GM11168 (cell line): Measurements from ENCODE around the gene GPR18.

ENCODE experiments used
- in situ Hi-C: fragments of 300-500 bp; cut with MboI; formaldehyde crosslinking; loops from one replicate; pipeline ENCODE4 v1.12.0; 2022; ENCODE audit warnings: low sequenced_read_pairs; ENCODE audit not compliant: unreplicated experiment

The GPR18 gene

DNA sequence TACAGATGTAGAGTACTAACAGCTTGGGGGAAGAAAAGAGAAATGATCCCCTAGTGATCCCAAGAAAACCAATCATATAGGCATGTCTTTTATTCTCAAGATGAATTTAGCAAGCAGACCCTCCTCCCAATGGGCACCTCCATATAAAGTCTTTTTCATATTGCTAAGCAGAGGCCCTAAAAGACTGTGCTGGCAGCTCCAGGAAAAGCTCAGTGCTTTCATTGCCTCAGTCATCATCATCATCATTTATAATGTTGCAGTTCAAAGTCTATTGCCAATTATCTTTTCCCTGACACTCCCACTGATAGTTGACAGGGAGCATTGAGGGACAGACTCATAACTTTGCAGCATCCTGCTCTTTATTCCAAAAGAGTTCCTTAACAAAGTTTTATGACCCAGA, 36.0 kb upstream of the GPR18 start:
- in situ Hi-C loops: no loop called here

DNA sequence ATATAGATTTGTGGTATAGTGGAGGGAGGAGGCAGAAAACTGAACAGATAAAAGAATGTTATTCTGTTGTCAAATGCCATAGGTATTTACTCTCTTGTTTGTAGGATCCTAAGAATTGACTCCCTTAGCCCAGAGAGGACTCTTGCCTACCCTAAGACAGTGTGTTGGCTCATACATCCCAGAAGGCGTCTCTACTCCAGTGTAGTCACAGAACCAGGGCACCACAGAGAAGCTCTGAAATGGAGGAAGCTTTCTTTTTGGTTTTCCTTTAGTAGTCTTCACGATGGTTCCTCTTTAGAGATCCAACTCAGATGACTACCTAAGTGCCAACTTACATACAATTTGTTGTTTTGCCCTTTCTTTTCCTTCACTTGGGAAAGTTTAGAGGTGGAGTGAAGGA, 35.0 kb upstream of the GPR18 start:
- in situ Hi-C loops: no loop called here

DNA sequence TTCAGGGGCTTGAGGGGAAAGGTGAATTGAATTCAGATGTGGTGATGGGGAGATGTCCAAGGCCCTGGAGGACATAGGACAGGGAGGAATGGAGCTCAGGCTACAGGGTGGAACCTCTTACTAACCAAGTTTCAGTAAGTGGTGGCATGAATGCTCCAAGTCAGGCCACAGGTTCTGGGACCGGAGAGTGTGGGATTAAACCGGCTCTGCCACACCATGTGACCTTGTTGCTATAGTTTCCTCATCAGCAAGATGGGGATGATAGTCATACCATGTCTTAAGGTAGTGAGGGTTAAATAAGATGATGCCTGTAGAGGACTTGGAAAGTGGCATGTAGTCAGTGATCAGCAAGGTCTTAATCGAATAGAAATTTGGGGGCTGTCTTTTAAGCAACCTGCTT, 32.7 kb upstream of the GPR18 start:
- in situ Hi-C loops: no loop called here

DNA sequence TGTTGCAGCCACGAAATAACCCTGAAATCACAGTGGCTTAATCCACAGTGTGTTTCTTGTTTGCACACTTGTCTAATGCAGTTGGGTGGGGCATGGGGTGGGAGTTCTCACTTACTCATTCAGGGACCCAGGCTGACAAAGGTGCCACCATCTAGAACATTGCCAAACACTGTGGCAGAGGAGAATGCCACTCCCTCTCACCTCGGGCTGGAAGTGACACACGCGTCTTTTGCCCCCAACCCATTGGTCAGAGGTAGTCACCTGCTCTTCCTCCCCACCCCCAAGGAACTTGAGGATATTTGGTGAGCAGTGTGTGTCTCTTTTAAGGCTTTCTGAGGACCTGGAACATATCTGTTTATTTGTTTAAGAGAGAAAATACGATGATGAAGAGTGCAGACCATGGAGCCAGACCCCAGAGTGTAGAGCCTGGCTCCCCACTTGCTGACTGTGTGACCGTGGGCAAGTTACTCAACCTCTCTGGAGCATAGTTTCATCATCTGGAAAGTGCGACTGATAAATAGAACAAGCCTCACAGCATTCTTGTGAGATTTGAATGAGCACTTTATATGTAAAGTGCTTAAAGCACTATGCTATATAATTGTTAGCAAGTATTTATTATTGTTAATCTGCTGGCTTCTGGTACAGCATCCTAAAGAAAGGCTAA, 31.6 kb upstream of the GPR18 start:
- in situ Hi-C loops: no loop called here

DNA sequence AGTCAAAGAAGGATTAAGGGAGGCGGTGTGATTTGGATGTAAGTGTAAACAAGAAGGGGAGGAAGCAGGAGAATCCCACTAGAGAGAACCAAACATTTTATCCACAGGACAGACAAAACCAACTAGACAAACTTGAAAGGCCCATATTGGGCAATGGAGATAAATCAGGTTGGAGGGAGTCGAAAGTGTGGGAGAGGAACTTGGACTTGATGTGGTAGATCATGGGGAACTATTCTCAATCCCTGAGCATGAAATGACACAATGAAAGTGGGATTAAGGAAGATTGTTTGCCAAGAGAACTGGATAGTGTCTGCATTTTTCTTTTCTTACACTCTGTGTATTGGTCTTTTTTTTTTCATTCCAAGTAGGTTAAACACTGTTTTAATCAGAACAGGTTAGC, 31.1 kb upstream of the GPR18 start:
- in situ Hi-C loops: no loop called here

DNA sequence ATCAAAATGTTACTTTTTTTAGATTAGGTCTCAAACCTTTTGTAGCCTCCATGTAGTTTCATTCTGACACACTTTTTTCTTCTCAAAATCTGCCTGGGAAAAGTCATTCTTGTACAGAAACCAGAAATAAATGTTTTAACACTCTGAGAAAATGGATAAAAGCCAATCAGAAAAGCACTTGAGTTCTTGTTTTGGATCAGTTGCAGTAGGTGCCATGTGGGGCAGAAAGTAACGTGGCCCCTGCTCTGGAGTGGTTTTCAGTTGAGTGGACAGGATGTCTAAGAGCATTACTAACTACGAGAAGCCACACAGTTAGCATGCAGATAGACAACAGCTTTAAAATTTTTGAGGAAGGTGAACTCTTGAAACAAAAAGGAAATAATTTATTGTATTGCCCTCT, 29.9 kb upstream of the GPR18 start:
- in situ Hi-C loops: no loop called here

DNA sequence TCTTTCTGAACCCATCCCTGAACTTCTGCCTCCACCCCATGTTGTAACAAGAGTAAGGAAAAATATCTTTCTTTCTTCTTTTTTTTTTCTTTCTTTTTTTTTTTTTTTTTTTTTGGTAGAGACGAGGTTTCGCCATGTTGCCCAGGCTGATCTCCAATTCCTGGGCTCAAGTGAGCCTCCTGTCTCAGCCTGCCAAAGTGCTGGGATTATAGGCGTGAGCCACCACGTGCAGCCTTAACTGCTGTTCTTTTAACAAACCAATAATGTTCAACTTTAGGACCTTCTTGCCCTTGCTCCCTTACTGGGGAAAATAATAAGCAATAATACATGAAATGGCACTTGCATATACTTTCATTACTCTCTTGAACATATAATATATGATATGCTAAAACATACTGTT, 29.4 kb upstream of the GPR18 start:
- in situ Hi-C loops: no loop called here

DNA sequence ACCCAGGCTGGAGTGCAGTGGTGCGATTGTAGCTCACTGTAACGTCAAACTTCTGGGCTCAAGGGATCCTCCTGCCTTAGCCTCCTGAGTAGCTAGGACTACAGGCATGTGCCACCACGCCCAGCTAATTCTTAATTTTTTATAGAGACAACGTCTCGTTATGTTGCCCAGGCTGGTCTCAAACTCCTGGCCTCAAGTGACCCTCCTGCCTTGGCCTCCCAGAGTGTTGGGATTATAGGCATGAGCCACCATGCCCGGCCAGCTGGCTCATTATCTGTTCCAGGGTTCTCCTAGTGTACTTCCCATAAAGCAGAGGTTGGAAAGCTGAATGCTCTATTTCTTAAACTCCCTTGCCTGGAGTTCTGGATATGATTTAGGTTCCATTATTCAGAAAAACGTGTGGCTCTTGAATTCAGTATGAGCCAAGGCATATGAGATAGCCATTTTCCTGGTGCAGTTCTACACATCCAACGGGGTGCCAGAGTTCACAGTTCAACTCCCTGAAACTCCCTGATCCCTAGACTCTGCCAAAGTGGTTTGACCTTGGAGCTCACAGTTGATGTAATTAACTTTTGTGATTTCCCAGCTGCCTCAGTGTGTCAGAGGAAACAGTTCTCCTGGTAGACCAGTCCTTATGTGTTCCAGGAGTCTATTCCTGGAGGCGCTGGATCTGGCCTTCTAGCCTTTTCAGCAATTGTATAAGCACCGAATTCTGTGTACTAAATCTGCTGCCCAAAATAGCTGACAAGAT, 27.4 kb upstream of the GPR18 start:
- in situ Hi-C loops: no loop called here

DNA sequence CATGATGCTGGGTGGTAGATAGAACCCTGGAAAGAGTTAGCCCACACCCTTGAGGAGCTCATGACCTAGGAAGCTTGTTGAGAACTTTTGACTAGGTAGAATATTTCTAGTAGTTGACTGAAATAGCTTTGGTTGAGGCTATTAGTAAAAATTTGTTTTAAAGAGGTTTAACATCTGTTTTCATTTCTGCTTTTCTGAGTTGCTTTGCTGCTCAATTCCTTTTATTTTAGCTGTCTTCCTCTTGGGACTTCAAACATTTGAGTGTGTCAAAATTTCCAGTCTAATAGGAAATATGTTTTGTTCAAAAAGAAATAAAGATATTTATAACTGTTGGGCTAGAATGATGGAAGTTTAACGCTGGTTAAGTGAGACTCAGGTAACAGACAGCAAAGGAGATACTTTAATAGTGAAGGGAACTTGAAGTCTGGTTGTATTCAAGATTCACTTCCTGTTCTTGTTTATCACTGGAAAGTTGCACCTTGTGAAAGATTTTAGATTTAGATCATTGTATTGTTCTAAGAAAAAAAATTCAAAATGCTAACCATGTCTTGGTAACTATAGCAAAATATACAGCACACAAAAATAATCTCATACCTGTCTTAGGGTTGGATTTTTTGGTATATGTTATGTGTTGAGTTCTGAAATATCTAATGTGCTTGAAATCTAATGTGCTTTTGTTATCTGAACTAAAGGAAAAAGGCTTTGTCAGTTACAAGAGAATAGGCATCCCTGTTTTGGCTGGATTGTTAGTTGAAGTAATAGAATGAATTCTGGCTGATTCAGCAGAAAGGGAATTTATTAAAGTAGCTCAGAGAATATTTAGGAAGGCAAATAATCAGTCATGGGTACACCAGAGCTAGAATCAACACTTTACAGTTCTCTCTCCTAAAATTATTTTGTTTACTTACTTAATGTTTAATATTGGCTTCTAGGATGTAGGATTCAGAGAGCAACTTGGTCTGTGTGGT, 24.4 kb upstream of the GPR18 start:
- in situ Hi-C loops: no loop called here

DNA sequence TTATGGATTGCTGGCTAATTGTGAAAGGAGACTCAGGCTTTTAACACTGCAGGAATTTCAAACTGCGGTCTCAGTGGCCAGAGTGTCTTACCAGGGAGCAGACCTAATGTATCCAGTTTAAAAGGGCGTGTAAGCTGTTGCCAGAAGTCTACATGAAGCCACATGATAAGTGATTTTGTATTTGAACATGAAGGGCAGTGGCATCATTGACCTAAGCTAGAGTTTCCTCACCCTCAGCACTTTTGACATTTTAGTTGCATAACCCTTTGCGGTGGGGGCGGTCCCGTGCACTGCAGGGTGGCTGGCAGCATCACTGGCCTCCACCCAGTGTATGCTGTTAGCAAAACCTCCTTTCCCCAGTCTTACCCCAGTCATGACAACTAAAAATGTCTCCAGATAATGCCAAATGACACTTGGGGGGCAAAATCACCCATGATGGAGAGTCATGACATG, 23.7 kb upstream of the GPR18 start:
- in situ Hi-C loops: no loop called here

DNA sequence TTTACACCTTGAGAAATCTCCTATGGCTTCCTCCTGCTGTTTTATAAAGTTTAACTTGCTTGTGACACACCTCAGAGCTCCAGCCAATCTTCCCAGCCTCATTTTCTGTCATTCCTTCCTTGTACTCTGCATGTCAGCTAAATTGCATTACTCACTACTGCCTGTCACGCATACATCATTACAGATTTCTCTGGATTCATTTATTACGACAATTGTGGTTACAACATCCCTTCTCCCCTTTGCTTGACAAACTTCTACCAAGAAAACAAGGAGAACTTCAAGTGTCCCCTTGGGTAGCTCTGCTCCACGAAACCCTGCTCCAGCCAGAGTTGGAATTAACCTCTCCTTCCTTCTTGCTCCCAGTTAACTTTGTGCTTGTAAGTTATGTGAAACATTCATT, 22.0 kb upstream of the GPR18 start:
- in situ Hi-C loops: no loop called here

DNA sequence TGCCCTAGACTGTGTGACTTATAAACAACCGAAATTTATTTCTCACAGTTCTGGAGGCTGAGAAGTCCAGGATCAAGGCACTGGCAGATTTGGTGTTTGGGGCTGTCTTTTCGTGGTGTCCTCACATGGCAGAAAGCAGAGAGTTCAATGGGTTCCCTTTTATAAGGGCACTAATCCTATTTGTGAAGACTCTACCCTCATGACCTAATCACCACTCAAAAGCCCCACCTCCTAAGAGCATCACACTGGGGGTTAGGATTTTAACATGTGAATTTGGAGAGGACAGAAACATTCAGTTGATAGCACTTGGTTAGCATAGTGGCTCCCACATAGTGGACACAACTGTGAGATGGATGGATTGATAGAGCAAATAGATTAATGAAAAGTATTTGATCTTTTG, 21.5 kb upstream of the GPR18 start:
- in situ Hi-C loops: no loop called here

DNA sequence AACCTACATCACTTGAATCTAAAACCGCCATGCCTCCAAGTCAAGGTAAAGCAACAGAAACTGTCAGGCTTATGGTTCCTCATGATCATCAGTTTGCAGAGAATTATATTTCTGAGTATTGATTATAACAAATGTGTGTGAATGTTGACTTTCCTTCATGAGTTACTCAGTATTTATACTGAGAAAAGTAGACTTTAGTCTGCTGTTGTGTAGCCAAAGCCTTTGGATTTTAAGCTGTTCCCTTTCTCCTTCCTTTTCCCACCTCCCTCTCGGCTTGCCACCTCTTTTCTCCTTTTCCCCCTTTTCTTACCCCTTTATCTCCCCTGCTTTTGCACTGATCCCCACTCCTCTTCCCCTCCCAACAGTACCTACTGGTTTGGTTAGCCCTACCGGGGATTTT, 20.7 kb upstream of the GPR18 start:
- in situ Hi-C loops: no loop called here

DNA sequence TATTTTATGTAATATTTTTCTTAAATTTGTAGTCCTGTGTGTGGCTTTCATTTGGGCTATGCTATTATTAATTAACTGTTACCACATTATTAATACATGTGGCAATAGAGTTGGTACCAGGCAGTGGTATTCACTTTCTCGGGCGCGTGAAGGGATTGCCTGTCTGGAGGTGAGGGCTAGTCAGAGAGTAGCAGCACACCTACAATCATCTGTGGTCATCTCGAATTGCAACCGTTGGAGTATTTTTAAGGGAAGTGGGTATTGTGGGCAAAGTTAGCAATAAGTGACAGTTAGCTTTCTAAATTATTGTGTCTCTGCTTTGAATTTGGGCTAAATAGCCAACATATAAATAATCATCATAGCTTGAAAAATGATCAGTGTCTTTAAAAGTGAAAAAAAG, 20.0 kb upstream of the GPR18 start:
- in situ Hi-C loops: no loop called here

DNA sequence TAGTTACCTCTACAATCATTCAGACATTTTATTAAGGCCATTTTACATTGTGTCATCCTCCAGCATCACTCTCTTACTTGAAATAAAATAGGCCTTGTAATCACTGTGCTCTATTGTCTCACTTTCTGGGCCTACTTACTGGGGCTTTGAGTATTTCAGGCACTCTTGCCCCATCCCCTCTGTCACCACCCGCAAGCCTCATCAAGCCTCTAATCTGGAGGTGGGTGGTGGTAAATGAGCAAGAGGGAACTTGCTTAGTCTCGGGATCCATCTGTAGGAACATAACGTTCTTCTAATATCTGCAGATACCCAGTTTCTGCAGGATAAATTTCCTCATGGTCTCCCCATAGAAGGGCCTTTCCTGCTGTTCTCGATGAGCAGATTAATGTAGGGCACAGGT, 19.4 kb upstream of the GPR18 start:
- in situ Hi-C loops: no loop called here

DNA sequence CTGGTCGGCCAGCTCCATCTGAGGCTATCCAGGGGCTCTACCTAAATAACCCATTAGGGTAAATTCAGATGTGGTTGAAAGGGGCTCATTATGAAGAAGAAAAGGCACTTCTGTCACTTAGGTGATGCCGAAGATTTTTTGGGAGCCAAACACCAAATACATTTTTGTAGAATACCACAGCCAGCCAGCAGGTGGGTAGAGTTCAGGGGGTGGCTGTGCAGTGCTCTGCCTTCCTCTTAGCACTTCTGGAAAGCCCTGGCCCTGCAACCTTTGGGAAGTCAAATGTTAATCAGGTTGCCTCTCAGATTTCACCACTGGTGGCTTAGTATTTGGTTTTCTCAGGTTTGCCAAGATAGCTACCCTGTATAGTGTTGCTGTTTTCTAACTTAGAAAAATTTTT, 18.5 kb upstream of the GPR18 start:
- in situ Hi-C loops: no loop called here

DNA sequence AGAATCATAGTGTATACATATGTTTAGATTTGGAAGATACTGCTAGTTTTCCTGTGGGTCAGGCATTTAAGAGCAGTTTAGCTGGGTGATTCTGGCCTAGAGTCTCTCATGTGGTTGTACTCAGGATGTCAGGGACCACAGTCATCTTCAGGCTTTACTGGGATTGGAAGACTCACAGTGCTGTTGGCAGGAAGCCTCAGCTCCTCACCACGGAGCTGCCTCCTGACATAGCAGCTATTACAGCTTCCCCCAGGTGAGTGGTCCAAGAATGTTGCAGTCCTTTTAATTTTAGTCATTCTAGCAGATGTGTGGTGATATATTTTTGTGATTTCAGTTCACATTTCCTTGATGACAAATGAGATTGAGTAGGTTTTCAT, 16.9 kb upstream of the GPR18 start:
- in situ Hi-C loops: no loop called here

DNA sequence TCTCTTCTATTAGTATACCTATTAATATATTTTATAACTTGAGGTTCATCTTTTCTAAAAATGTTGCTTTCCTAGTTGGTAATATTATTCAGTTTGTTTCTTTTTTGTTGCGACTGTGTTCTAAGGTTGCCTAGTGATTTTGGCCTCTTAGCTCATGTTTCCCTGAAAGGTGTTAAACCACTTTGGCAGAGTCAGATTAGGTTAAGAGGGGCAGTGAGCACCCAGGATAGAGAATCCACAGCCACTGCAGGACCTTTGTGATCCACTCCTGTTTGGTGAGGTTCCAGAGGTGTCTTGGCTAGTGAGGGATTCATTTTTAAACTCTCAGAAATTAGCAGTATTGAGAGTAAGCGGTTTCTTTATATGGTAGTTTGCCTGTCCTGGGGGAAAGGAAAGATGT, 14.9 kb upstream of the GPR18 start:
- in situ Hi-C loops: loop anchor here (25.0 kb wide), 1 partner anchor 411 kb away; no protein-coding TSS in a partner anchor

DNA sequence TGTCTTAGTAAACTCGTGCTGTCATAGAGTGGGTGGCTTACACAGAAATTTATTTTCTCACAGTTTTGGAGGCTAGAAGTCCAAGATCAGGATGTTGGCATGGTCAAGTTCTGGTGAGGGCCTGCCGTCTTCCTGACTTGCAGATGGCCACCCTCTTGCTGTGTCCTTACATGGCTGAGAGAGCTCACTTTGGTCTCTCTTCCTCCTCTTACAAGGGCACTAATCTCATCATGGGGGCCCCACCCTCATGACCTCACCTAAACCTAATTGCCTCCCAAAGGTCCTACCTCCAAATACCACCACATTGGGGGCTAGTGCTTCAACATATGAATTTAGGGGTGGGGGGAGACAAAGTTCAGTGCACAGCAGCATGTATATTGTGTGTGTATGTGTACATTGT, 14.3 kb upstream of the GPR18 start:
- in situ Hi-C loops: loop anchor here (25.0 kb wide), 1 partner anchor 410 kb away; no protein-coding TSS in a partner anchor

DNA sequence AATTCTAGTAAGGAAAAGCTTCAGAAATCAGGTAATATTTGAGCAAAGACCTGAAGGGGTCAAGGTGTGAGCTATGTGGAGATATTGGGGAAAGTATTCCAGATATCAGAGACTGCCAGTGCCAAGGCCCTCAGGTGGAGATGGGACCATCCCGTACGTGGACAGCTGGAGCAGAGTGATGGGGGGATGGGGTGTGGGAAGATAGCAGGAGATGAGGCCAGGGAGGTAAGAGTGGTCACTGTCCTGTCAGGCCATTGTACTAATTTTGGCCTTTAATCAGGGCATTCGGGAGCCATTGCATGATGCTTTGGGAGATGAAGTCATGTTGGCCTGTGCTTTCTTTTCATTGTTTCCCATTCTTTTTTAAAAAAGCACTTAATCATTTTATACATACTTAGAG, 13.1 kb upstream of the GPR18 start:
- in situ Hi-C loops: loop anchor here (25.0 kb wide), 1 partner anchor 409 kb away; no protein-coding TSS in a partner anchor

DNA sequence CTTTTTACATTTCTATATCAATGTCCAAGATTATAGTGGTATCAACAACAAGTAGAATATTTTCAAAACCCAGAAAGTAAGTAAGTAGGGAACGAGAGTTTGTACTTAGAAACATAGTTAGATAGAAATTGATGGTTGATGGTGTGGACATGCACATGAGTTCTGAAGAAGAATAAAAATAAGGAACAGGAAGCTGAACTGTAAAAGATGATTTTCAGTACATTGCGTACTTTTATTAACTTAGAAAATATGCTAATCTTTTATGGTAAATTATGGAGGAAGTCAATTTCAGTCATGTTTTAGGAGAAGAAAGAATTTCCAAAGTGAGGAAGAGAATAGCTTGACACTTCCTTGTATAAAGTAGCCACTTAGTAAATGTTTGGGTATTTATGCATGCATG, 12.3 kb upstream of the GPR18 start:
- in situ Hi-C loops: loop anchor here (25.0 kb wide), 1 partner anchor 408 kb away; no protein-coding TSS in a partner anchor
